Measurements from ENCODE around the gene RIN1. TPM values are rescaled to one million over a fixed set of nuclear protein-coding genes. Genes with fewer than 3 reads are reported as not detected.

RIN1 gene
- polyA plus RNA-seq, 1 donor (not counting 4 experiments of a cell fraction or from before 2014, with no cell fraction given), result 10.6 TPM

GRCh38 chr11:66324664-66325063 lies 11.6 kb downstream of the RIN1 start:
- Histone ChIP-seq H3K36me3 (ENCODE audit: control insufficient read depth in 2 of 2, extremely low read depth in 1 of 2, insufficient read depth in 2 of 2, low read length in 2 of 2) (no peaks in the 10 kb centered on the region), H3K27ac (ENCODE audit: control insufficient read depth, insufficient read depth, low read length) (no peak overlapping the region), H3K9me3 (ENCODE audit: control insufficient read depth, low read depth, low read length) (no peaks in the 10 kb centered on the region), H3K27me3 (ENCODE audit: control insufficient read depth, extremely low read depth, insufficient read depth, low read length) (no peaks in the 10 kb centered on the region), H3K4me1 (ENCODE audit: control insufficient read depth, extremely low read depth, insufficient read depth, low read length) (peaks cover 37% of the 10 kb centered on the region), H3K4me3 (ENCODE audit: control insufficient read depth in 2 of 3, extremely low read depth in 1 of 3, insufficient read depth in 2 of 3, low read depth in 1 of 3, low read length in 3 of 3) (no peak overlapping the region), H4K20me1 (ENCODE audit: control insufficient read depth, extremely low read depth, insufficient read depth, low read length) (no peaks in the 10 kb centered on the region), H3K79me2 (ENCODE audit: control insufficient read depth, insufficient read depth, low read length) (no peaks in the 10 kb centered on the region), H3K9ac (ENCODE audit: control insufficient read depth, extremely low read depth, insufficient read depth, low read length) (no peak overlapping the region), H3K9me1 (ENCODE audit: control insufficient read depth, extremely low read depth, insufficient read depth, low read length) (no peaks in the 10 kb centered on the region), H3K4me2 (ENCODE audit: control insufficient read depth, extremely low read depth, insufficient read depth, low read depth, low read length) (no peak overlapping the region), H2AFZ (ENCODE audit: control insufficient read depth, low read length) (no peak overlapping the region)
- dilution Hi-C loops (cut with MboI; ENCODE audit: extremely low pct_ligation_motif_present, low sequenced_read_pairs), result no loop called here
- DNase-seq (ENCODE audit: low read depth, low spot score), result no peak
- TF ChIP-seq CTCF (optimal IDR thresholded peaks at IDR 0.05 in 1 of 3, IDR thresholded peaks at IDR 0.05 in 1 of 3, conservative IDR thresholded peaks at IDR 0.05 in 1 of 3; ENCODE audit: extremely low read depth in 1 of 3, insufficient read depth in 2 of 3, low read length in 3 of 3) (no peak), EZH2 (IDR thresholded peaks at IDR 0.05; ENCODE audit: low read length) (no peak)
- no peak for FAIRE-seq

GRCh38 chr11:66323684-66324083 lies 12.6 kb downstream of the RIN1 start:
- H3K9me1 ChIP-seq (ENCODE audit: control insufficient read depth, extremely low read depth, insufficient read depth, low read length), result no peaks in the 10 kb centered on the region
- no peak overlapping the region for H3K4me3 ChIP-seq (ENCODE audit: control insufficient read depth in 2 of 3, extremely low read depth in 1 of 3, insufficient read depth in 2 of 3, low read depth in 1 of 3, low read length in 3 of 3)
- H3K9me3 ChIP-seq (ENCODE audit: control insufficient read depth, low read depth, low read length), result no peaks in the 10 kb centered on the region
- no peak overlapping the region for H3K27ac ChIP-seq (ENCODE audit: control insufficient read depth, insufficient read depth, low read length)
- TF ChIP-seq EZH2 (IDR thresholded peaks at IDR 0.05; ENCODE audit: low read length), result no peak
- no peak for TF ChIP-seq CTCF (optimal IDR thresholded peaks at IDR 0.05 in 1 of 3, IDR thresholded peaks at IDR 0.05 in 1 of 3, conservative IDR thresholded peaks at IDR 0.05 in 1 of 3; ENCODE audit: extremely low read depth in 1 of 3, insufficient read depth in 2 of 3, low read length in 3 of 3)
- H4K20me1 ChIP-seq (ENCODE audit: control insufficient read depth, extremely low read depth, insufficient read depth, low read length), result no peaks in the 10 kb centered on the region
- no peaks in the 10 kb centered on the region for H3K27me3 ChIP-seq (ENCODE audit: control insufficient read depth, extremely low read depth, insufficient read depth, low read length)
- H3K4me1 ChIP-seq (ENCODE audit: control insufficient read depth, extremely low read depth, insufficient read depth, low read length), result peaks cover 36% of the 10 kb centered on the region
- DNase-seq (ENCODE audit: low read depth, low spot score), result no peak
- no peaks in the 10 kb centered on the region for H3K36me3 ChIP-seq (ENCODE audit: control insufficient read depth in 2 of 2, extremely low read depth in 1 of 2, insufficient read depth in 2 of 2, low read length in 2 of 2)
- dilution Hi-C loops (cut with MboI; ENCODE audit: extremely low pct_ligation_motif_present, low sequenced_read_pairs), result no loop called here
- no peak overlapping the region for H2AFZ ChIP-seq (ENCODE audit: control insufficient read depth, low read length)
- no peak overlapping the region for H3K4me2 ChIP-seq (ENCODE audit: control insufficient read depth, extremely low read depth, insufficient read depth, low read depth, low read length)
- H3K79me2 ChIP-seq (ENCODE audit: control insufficient read depth, insufficient read depth, low read length), result no peaks in the 10 kb centered on the region
- no peak overlapping the region for H3K9ac ChIP-seq (ENCODE audit: control insufficient read depth, extremely low read depth, insufficient read depth, low read length)
- no peak for FAIRE-seq

Data from keratinocyte (primary cell).